IMR-90 (cell line): ENCODE data around the gene TFAP2A. TPM values are rescaled to one million over a fixed set of nuclear protein-coding genes. Genes with fewer than 3 reads are reported as not detected.

Experiments used
- ATAC-seq: fragments of 200-7000 bp; cut with Tn5 transposase; 2 replicates; pipeline ENCODE4 v1.9.1; 2020; ENCODE audit warnings: low read depth, mild to moderate bottlenecking, moderate library complexity
- BruUV-seq: library from RNA; stranded (reverse); fragments of 400-500 nt; replicated peaks from 2 replicates; lab custom pipeline; 2021; lab: Mats Ljungman, UMichigan
- CTCF ChIA-PET: fragments of 300-600 bp; formaldehyde crosslinking; extraction: SDS; loops from one replicate; lab custom pipeline; 2021; ENCODE audit warnings: antibody characterized with exemption; lab: Yijun Ruan, JAX
- POLR2A ChIA-PET: fragments of 300-600 bp; sonication (Branson Sonifier 250); formaldehyde crosslinking; loops from one replicate; lab custom pipeline; 2022; ENCODE audit warnings: antibody characterized with exemption; ENCODE audit not compliant: unreplicated experiment; lab: Charles Lee
- DNase-seq: peaks from one replicate; pipeline ENCODE4 v3.0.0; 2013
- H2AFZ ChIP-seq: replicated peaks from 2 replicates; pipeline ENCODE3; 2013; ENCODE audit warnings: low read length, mild to moderate bottlenecking; ENCODE audit not compliant: poor library complexity
- H2AK5ac ChIP-seq: 2 replicates; pipeline ENCODE4 v1.6.1; 2013; ENCODE audit warnings: low read depth, low read length, inconsistent platforms
- H2AK9ac ChIP-seq: replicated peaks from 2 replicates; pipeline ENCODE3; 2013; ENCODE audit warnings: mild to moderate bottlenecking, low read depth, low read length, moderate library complexity; ENCODE audit not compliant: poor library complexity
- H2BK120ac ChIP-seq: 2 replicates; pipeline ENCODE4 v1.6.1; 2013; ENCODE audit warnings: low read depth, low read length, inconsistent platforms
- H2BK15ac ChIP-seq: 3 replicates; pipeline ENCODE4 v1.6.1; 2013; ENCODE audit warnings: low read depth, low read length, inconsistent platforms
- H2BK20ac ChIP-seq: 2 replicates; pipeline ENCODE4 v1.6.1; 2013; ENCODE audit warnings: low read depth, mild to moderate bottlenecking, inconsistent platforms, low read length, moderate library complexity
- H2BK5ac ChIP-seq: 2 replicates; pipeline ENCODE4 v1.6.1; 2013; ENCODE audit warnings: mild to moderate bottlenecking, low read depth, low read length, inconsistent platforms; ENCODE audit not compliant: poor library complexity, severe bottlenecking
- H3K14ac ChIP-seq: replicated peaks from 2 replicates; pipeline ENCODE4 v1.6.1; 2013; ENCODE audit warnings: low read depth, low read length, inconsistent platforms
- H3K18ac ChIP-seq: 2 replicates; pipeline ENCODE4 v1.6.1; 2013; ENCODE audit warnings: low read depth, low read length, control low read depth
- H3K23ac ChIP-seq: 2 replicates; pipeline ENCODE4 v1.6.1; 2013; ENCODE audit warnings: low read depth, low read length, inconsistent platforms
- H3K27ac ChIP-seq: 2 replicates; pipeline ENCODE4 v1.5.1; 2013; ENCODE audit warnings: mild to moderate bottlenecking, control low read depth, low read length; ENCODE audit not compliant: insufficient read depth
- H3K27me3 ChIP-seq: 2 replicates; pipeline ENCODE4 v1.6.1; 2013; ENCODE audit warnings: low read length; ENCODE audit not compliant: control insufficient read depth, insufficient read depth
- H3K36me3 ChIP-seq: 2 replicates; pipeline ENCODE4 v1.6.1; 2013; ENCODE audit warnings: low read length, mixed read lengths; ENCODE audit not compliant: control insufficient read depth, insufficient read depth
- H3K4ac ChIP-seq: 2 replicates; pipeline ENCODE4 v1.6.1; 2013; ENCODE audit warnings: low read depth, low read length, inconsistent platforms
- H3K4me1 ChIP-seq: 2 replicates; pipeline ENCODE4 v1.6.1; 2013; ENCODE audit warnings: low read length, mixed read lengths; ENCODE audit not compliant: control insufficient read depth, insufficient read depth
- H3K4me2 ChIP-seq: 2 replicates; pipeline ENCODE4 v1.6.1; 2013; ENCODE audit warnings: low read depth, mild to moderate bottlenecking, control low read depth, low read length, moderate library complexity
- H3K4me3 ChIP-seq: 2 replicates; pipeline ENCODE4 v1.5.1; 2013; ENCODE audit warnings: low read depth, mild to moderate bottlenecking, control low read depth, low read length, moderate library complexity; ENCODE audit not compliant: insufficient read depth
- H3K56ac ChIP-seq: 2 replicates; pipeline ENCODE4 v1.6.1; 2013; ENCODE audit warnings: low read length, inconsistent platforms; ENCODE audit not compliant: insufficient read depth; ENCODE audit errors: extremely low read depth
- H3K79me1 ChIP-seq, 2 experiments: 2 replicates each; pipeline ENCODE4 v1.6.1; 2013; ENCODE audit warnings: low read length in 2 of 2, inconsistent platforms in 1 of 2, low read depth in 1 of 2
- H3K9ac ChIP-seq: 2 replicates; pipeline ENCODE4 v1.6.1; 2013; ENCODE audit warnings: low read depth, low read length, control low read depth
- H3K9me1 ChIP-seq: 2 replicates; pipeline ENCODE4 v1.6.1; 2013; ENCODE audit warnings: low read length, inconsistent platforms; ENCODE audit not compliant: insufficient read depth
- H3K9me3 ChIP-seq: 2 replicates; pipeline ENCODE4 v1.6.1; 2013; ENCODE audit warnings: low read length; ENCODE audit not compliant: control insufficient read depth, insufficient read depth
- H4K20me1 ChIP-seq: 2 replicates; pipeline ENCODE4 v1.6.1; 2013; ENCODE audit warnings: low read length, inconsistent platforms; ENCODE audit not compliant: insufficient read depth
- H4K5ac ChIP-seq: 2 replicates; pipeline ENCODE4 v1.6.1; 2013; ENCODE audit warnings: mild to moderate bottlenecking, low read depth, low read length, control low read depth
- H4K8ac ChIP-seq, 2 experiments: 2 replicates each; pipeline ENCODE4 v1.6.1; 2013; ENCODE audit warnings: low read depth in 2 of 2, low read length in 2 of 2, control low read depth in 1 of 2, inconsistent platforms in 1 of 2
- H4K91ac ChIP-seq: 2 replicates; pipeline ENCODE4 v1.6.1; 2013; ENCODE audit warnings: low read depth, low read length, inconsistent platforms; ENCODE audit not compliant: insufficient read depth
- BHLHE40 ChIP-seq: fragments of 150-350 bp; IDR thresholded peaks from 2 replicates; pipeline ENCODE4 v1.6.1; 2016; ENCODE audit warnings: mild to moderate bottlenecking, low read depth, low read length
- CEBPB ChIP-seq: IDR thresholded peaks from 2 replicates; pipeline ENCODE4 v1.6.1; 2012; ENCODE audit warnings: low read depth, low read length, improper control_type of control experiment
- CHD1 ChIP-seq: IDR thresholded peaks from 2 replicates; pipeline ENCODE4 v1.6.1; 2012; ENCODE audit warnings: low read depth, low read length, improper control_type of control experiment
- CTCF ChIP-seq: conservative IDR thresholded peaks from 2 replicates; pipeline ENCODE4 v1.5.1; 2012; ENCODE audit warnings: mild to moderate bottlenecking, low read depth, low read length, improper control_type of control experiment
- ELK1 ChIP-seq: fragments of 150-350 bp; IDR thresholded peaks from 2 replicates; pipeline ENCODE4 v1.6.1; 2016; ENCODE audit warnings: low read depth, mild to moderate bottlenecking, low read length, moderate library complexity, borderline replicate concordance
- FOS ChIP-seq: fragments of 150-350 bp; IDR thresholded peaks from 2 replicates; pipeline ENCODE4 v1.6.1; 2016; ENCODE audit warnings: low read depth, low read length
- MAZ ChIP-seq: IDR thresholded peaks from 2 replicates; pipeline ENCODE4 v1.6.1; 2012; ENCODE audit warnings: low read depth, mild to moderate bottlenecking, low read length, improper control_type of control experiment, moderate library complexity, borderline replicate concordance
- MXI1 ChIP-seq: IDR thresholded peaks from 2 replicates; pipeline ENCODE4 v1.6.1; 2012; ENCODE audit warnings: low read depth, mild to moderate bottlenecking, low read length, moderate library complexity, borderline replicate concordance
- NFE2L2 ChIP-seq: fragments of 150-350 bp; IDR thresholded peaks from 2 replicates; pipeline ENCODE4 v1.6.1; 2016; ENCODE audit warnings: low read depth, mild to moderate bottlenecking, low read length
- POLR2A ChIP-seq: IDR thresholded peaks from 2 replicates; pipeline ENCODE4 v1.6.1; 2012; ENCODE audit warnings: mild to moderate bottlenecking, low read depth, low read length
- RAD21 ChIP-seq: IDR thresholded peaks from 2 replicates; pipeline ENCODE4 v1.6.1; 2012; ENCODE audit warnings: low read length, improper control_type of control experiment
- RCOR1 ChIP-seq: IDR thresholded peaks from 2 replicates; pipeline ENCODE4 v1.6.1; 2012; ENCODE audit warnings: mild to moderate bottlenecking, low read length, improper control_type of control experiment; ENCODE audit not compliant: insufficient replicate concordance
- USF2 ChIP-seq: fragments of 150-350 bp; IDR thresholded peaks from 2 replicates; pipeline ENCODE4 v1.6.1; 2017; ENCODE audit warnings: mild to moderate bottlenecking, antibody characterized with exemption, low read length, low read depth
- WGBS, 2 experiments: methylation state at CpG; one replicate each; pipeline versions ENCODE4 v1.1.5 to v1.1.7; 2013; ENCODE audit warnings: missing lambda C conversion rate in 2 of 2; ENCODE audit not compliant: insufficient read length in 1 of 2; ENCODE audit errors: extremely low coverage in 2 of 2; 5-methylcytosine and 5-hydroxymethylcytosine counted together
- dilution Hi-C: fragments of 300-500 bp; cut with HindIII; formaldehyde crosslinking; loops from one replicate; pipeline ENCODE4 v1.14.3; 2018; ENCODE audit warnings: low sequenced_read_pairs; ENCODE audit not compliant: unreplicated experiment
- in situ Hi-C: fragments of 300-500 bp; cut with MboI; formaldehyde crosslinking; loops from 3 replicates; pipeline ENCODE4 v1.14.3; 2019; ENCODE audit warnings: low sequenced_read_pairs, inconsistent platforms, mixed read lengths
- intact Hi-C: fragments of 100-400 bp; cut with micrococcal nuclease; formaldehyde crosslinking; loops from 2 replicates; pipeline ENCODE4 v1.10.0; 2022
- polyA plus RNA-seq, 3 experiments: library from polyadenylated mRNA; depleted of rRNA; stranded (reverse); fragments of >200 nt; gene quantifications; 2 replicates each; pipeline ENCODE4 v1.2.3, GENCODE V29; 2012; ENCODE audit warnings: low replicate concordance in 1 of 3
- total RNA-seq: library from RNA; depleted of rRNA; stranded (reverse); fragments of >200 nt; gene quantifications from 2 replicates; pipeline ENCODE4 v1.2.3, GENCODE V29; 2012

The TFAP2A gene
- total and polyA plus RNA-seq, 2 of the 4 experiments (the other 2 are of a cell fraction): 0.72 to 7.1 TPM

- dilution Hi-C loops (no loop called here), intact Hi-C loops (no loop called here), in situ Hi-C loops (no loop called here)
- no peak overlapping the region for H3K27ac ChIP-seq
- H3K4me1 ChIP-seq: no peaks in the 10 kb centered on the region
- no peak overlapping the region for H3K4me3 ChIP-seq
- H2AK9ac ChIP-seq: no peak overlapping the region
- H3K23ac ChIP-seq: no peak overlapping the region
- H4K5ac ChIP-seq: no peak overlapping the region
- BruUV-seq: no TSS peak
- H3K56ac ChIP-seq: no peak overlapping the region
- H2BK120ac ChIP-seq: no peak overlapping the region
- no peak for TF ChIP-seq MXI1
- TF ChIP-seq POLR2A: no peak
- no peak for TF ChIP-seq RAD21
- TF ChIP-seq USF2: no peak
- no peak for TF ChIP-seq CEBPB
- no peak for TF ChIP-seq CTCF
- no peak for TF ChIP-seq NFE2L2
- no peak for TF ChIP-seq BHLHE40
- no peak for TF ChIP-seq MAZ
- TF ChIP-seq CHD1: no peak
- no peak for TF ChIP-seq ELK1
- no peak for TF ChIP-seq RCOR1
- no peak for TF ChIP-seq FOS
- H2BK5ac ChIP-seq: no peak overlapping the region
- H3K9ac ChIP-seq: no peak overlapping the region
- H3K27me3 ChIP-seq: peaks cover 78% of the 10 kb centered on the region
- no peak overlapping the region for H3K4me2 ChIP-seq
- no peak overlapping the region for H2BK15ac ChIP-seq
- ChIA-PET POLR2A (no interaction called here), CTCF (interaction anchor here (0.6 kb wide), 2 partner anchors 51 to 404 kb away, joined by 3 to 4 read pairs; no protein-coding TSS in a partner anchor)
- no peak overlapping the region for H3K18ac ChIP-seq
- no peaks in the 10 kb centered on the region for H3K9me1 ChIP-seq
- no peak overlapping the region for H3K14ac ChIP-seq
- H4K8ac ChIP-seq: no peak overlapping the region
- no peaks in the 10 kb centered on the region for H3K36me3 ChIP-seq
- H3K4ac ChIP-seq: no peak overlapping the region
- no peaks in the 10 kb centered on the region for H4K20me1 ChIP-seq
- H3K79me1 ChIP-seq: no peaks in the 10 kb centered on the region
- DNase-seq: no peak
- no peak overlapping the region for H2AFZ ChIP-seq
- H4K91ac ChIP-seq: no peak overlapping the region
- no peak overlapping the region for H2AK5ac ChIP-seq
- H2BK20ac ChIP-seq: no peak overlapping the region
- peaks cover 1% of the 10 kb centered on the region for H3K9me3 ChIP-seq
- no peak for ATAC-seq
- WGBS, 2 experiments: 8% methylated on average over 5 of the region's 9 CpGs; no CpG with 5 or more reads in 1 of the 2 experiments
Observed at GRCh38 chr6:10384091-10384609, 30.7 kb downstream of the TFAP2A start.
